ENCODE results near the gene STAT4.

STAT4 gene

GRCh38 chr2:191174442-191174841 is 23.6 kb upstream of the STAT4 start:
- DNase-seq, result no peak

GRCh38 chr2:191173206-191173605 is 22.4 kb upstream of the STAT4 start:
- DNase-seq, result no peak

GRCh38 chr2:191171708-191172355 is 21.0 kb upstream of the STAT4 start:
- no peak for DNase-seq

- no peak for DNase-seq
Observed at GRCh38 chr2:191171286-191171685, 20.5 kb upstream of the STAT4 start.

GRCh38 chr2:191170773-191171172 is 20.0 kb upstream of the STAT4 start:
- no peak for DNase-seq

- DNase-seq, result no peak
Observed at GRCh38 chr2:191170301-191170636, 19.5 kb upstream of the STAT4 start.

GRCh38 chr2:191169456-191170300 is 18.9 kb upstream of the STAT4 start:
- DNase-seq, result no peak

GRCh38 chr2:191167766-191168165 is 17.0 kb upstream of the STAT4 start:
- DNase-seq, result no peak

GRCh38 chr2:191166756-191167445 is 16.1 kb upstream of the STAT4 start:
- DNase-seq, result no peak

GRCh38 chr2:191166111-191166755 is 15.4 kb upstream of the STAT4 start:
- DNase-seq, result no peak

GRCh38 chr2:191165176-191165643 is 14.4 kb upstream of the STAT4 start:
- DNase-seq, result no peak

GRCh38 chr2:191158747-191159146 is 8.0 kb upstream of the STAT4 start:
- no peak for DNase-seq

GRCh38 chr2:191158193-191158592 is 7.4 kb upstream of the STAT4 start:
- no peak for DNase-seq

- DNase-seq, result no peak
Observed at GRCh38 chr2:191155608-191156071, 4.8 kb upstream of the STAT4 start.

GRCh38 chr2:191153716-191154115 is 2.9 kb upstream of the STAT4 start:
- DNase-seq, result no peak

GRCh38 chr2:191152482-191153240 is 1.9 kb upstream of the STAT4 start:
- no peak for DNase-seq

GRCh38 chr2:191151331-191151730 is 537 bp upstream of the STAT4 start:
- DNase-seq, result no peak

- no peak for DNase-seq
Observed at GRCh38 chr2:191150230-191150599, 579 bp downstream of the STAT4 start.

GRCh38 chr2:191149391-191149790 is 1.4 kb downstream of the STAT4 start:
- no peak for DNase-seq

GRCh38 chr2:191148791-191149190 is 2.0 kb downstream of the STAT4 start:
- no peak for DNase-seq

GRCh38 chr2:191148281-191148680 is 2.5 kb downstream of the STAT4 start:
- no peak for DNase-seq

- no peak for DNase-seq
Observed at GRCh38 chr2:191145769-191146471, 4.9 kb downstream of the STAT4 start.
